Embryonic facial prominence (tissue), 1 donor: Measurements from ENCODE around the gene GAD2.
"Not testable (repeated sequence)": the region's sequence is repeated elsewhere in the genome, so short reads cannot be mapped to it uniquely, and the experiment has no call there.

Experiments used
- DNase-seq: peaks from one replicate; pipeline ENCODE4 v3.0.0-alpha.2; 2016; ENCODE audit errors: extremely low spot score

Gene GAD2

GRCh38 chr10:26318672-26319071 is 102.1 kb downstream of the GAD2 start:
- DNase-seq, result no peak

- DNase-seq, result no peak
These were observed 106.6 kb downstream of the GAD2 start for GRCh38 chr10:26323219-26323618.

- no peak for DNase-seq
These were observed 110.3 kb downstream of the GAD2 start for GRCh38 chr10:26326851-26327250.

- no peak for DNase-seq
These were observed 111.2 kb downstream of the GAD2 start for GRCh38 chr10:26327811-26328210.

- DNase-seq, result no peak
These were observed 114.8 kb downstream of the GAD2 start for GRCh38 chr10:26331371-26331770.

GRCh38 chr10:26334232-26334931 is 117.8 kb downstream of the GAD2 start:
- no peak for DNase-seq

- DNase-seq, result no peak
These were observed 118.5 kb downstream of the GAD2 start for GRCh38 chr10:26334932-26335573.

GRCh38 chr10:26335574-26336093 is 119.1 kb downstream of the GAD2 start:
- DNase-seq, result no peak

- no peak for DNase-seq
These were observed 120.4 kb downstream of the GAD2 start for GRCh38 chr10:26336979-26337378.

- DNase-seq, result no peak
These were observed 125.1 kb downstream of the GAD2 start for GRCh38 chr10:26341701-26342100.

- not testable (repeated sequence) for DNase-seq
These were observed 132.3 kb downstream of the GAD2 start for GRCh38 chr10:26348821-26349417.
